NK-92 (cell line): ENCODE results near the gene ADAMTS10.
"Not testable (repeated sequence)": the region's sequence is repeated elsewhere in the genome, so short reads cannot be mapped to it uniquely, and the experiment has no call there.

Source experiments
- DNase-seq: peaks from one replicate; lab custom pipeline; 2025; ENCODE audit not compliant: unreplicated experiment; lab: John Stamatoyannopoulos, UW

ADAMTS10 gene

GRCh38 chr19:8595651-8596050 lies 14.9 kb downstream of the ADAMTS10 start:
- DNase-seq: no peak

DNA sequence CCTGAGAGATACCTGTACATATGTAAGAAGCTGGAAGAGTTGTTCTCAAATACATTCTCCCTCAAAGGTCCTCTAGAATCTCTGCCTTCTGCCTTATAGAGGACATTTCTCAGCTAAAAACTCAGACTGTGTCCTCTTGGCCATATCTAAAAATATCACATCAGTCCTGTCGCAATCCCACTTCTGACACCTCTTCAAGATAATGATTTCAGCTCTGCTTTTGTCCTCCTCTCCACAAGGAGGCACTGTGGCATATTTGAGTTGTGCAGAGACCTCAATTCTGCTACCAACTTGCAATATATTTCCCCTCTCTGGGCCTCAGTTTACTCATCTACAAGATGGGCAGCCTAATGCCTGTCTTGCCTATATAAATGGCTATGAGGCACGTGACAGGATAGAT lies 16.6 kb downstream of the ADAMTS10 start:
- no peak for DNase-seq

DNA sequence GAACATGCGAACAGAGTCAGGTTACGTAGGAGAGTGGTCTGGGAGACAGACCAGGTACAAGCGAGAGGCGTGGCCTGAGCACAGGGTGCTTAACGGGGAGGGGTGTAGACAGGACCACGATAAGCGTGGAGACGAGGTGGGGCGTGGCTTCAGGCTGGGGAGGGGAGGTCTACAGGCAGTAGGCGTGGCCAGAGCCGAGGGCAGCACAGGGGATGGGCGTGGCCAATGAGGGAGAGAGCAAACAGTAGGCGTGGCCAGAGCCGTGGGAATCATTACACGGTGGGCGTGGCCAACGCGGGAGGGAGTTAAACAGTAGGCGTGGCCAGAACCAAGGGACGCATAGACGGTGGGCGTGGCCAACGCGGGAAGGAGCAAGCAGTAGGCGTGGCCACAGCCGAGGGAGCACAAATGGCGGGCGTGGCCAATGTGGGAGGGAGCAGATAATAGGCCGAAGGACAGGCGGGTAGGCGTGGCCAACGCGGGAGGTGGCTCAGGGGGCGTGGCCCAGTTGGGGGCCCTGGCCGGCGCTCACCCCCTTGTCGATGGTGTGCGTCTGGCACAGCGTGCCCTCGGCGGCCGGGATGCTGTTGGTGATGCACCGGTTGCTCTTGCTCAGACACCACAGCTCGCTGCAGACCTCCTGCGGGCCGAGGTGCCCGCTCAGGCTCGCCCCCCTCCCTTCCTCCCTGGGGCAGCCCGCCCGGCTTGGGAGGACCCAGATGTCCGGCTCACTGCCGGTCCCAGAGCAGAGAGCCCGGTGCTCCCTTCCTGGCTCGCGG lies 18.1 kb downstream of the ADAMTS10 start:
- peak; percentile 88 for DNase-seq

- no peak for DNase-seq
Measured at GRCh38 chr19:8589177-8589714, 21.3 kb downstream of the ADAMTS10 start.

DNA sequence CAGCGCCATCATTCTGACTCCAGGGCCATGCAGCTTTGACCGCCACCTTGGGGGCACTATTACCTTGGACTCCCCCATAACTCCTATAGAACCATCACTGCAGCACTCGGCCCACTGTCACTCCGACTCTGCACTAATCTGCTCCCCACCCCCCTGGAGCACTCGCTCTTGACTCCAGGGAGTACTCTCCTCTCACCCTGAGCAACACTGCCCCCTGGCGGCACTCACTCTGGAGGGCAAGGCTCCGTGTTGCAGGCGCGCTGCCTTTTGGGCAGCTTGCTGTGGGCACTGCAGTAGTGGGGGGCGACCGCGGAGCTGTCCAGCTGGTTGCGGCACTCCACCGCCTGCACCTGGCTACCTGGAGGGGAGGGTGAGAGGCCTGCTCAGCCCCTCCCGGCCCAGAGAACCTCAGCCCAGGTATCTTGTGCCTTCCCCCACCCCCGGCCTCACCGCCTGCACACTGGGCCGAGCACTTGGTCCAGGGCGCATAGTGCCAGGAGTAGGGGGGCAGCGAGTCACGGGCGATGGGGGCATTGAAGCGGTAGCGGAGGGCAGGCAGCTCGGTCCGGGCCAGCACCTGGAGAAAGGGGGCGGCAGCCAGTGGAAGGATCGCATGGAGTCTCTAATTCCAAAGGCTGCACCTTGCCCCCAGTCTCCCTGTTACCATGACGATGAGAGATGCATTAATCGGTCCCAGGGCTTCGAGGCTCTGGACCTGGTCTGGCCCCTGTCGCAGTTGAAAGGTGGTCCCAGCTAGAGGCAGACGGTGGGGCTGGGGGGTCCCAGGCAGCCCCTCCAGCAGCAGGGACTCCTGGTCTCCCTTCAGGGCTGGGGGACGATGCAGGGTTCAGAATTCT lies 24.4 kb downstream of the ADAMTS10 start:
- DNase-seq: no peak

GRCh38 chr19:8584965-8585893 lies 25.3 kb downstream of the ADAMTS10 start:
- DNase-seq: no peak

DNA sequence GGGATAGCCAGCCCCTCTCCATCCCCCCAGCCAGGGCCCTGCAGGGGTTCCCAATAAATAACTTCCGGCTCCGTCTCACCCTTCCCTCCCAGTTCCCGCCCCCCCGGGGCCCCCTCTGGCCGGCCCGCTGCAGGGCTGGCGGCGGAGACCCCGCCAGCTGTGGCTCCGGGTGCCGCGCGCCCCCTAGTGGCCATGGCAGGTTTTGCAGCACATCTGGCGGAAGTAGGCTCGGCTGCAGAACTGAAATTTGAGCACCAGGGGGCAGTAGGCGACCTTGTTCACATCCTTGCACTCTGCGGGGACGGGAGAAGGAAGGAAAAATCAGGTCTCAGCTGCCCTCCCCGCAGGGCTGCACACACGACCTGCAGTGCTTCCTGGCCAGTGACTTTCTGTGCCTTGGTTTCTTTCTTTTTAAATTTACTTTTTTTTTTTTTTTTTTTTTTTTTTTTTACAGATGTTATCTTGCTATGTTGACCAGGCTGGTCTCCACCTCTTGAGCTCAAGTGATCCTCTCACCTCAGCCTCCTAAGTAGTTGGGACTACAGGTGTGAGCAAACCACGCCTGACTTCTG lies 29.7 kb downstream of the ADAMTS10 start:
- no peak for DNase-seq

GRCh38 chr19:8578642-8579265 lies 31.8 kb downstream of the ADAMTS10 start:
- no peak for DNase-seq

- DNase-seq: no peak
Measured at GRCh38 chr19:8577741-8578140, 32.8 kb downstream of the ADAMTS10 start.

DNA sequence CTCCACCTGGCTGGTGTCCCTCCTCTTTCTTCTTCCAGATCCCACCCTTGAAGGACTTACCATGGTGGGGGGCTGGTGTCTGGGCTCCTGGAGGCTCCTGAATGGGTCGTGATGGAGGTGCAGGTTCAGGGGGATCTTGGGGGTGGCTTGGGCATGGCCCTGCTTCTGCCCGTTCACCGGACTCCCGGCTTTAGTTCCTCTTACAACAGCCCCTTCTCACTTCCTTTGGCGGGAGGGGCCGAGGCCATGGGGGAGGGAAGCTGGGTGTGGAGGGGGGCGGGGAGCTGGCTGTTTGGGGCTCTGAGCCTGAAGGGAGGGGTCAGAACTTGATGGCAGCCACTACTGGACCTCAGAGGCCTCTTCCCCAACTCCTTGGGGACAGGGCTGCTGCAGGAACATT lies 33.3 kb downstream of the ADAMTS10 start, which contains the start of gene MYO1F:
Gene MYO1F (minus strand): TSS at position 196 of the 400 bp plus-strand sequence. CDS start 133 bp downstream, at position 63.
- DNase-seq: no peak

DNA sequence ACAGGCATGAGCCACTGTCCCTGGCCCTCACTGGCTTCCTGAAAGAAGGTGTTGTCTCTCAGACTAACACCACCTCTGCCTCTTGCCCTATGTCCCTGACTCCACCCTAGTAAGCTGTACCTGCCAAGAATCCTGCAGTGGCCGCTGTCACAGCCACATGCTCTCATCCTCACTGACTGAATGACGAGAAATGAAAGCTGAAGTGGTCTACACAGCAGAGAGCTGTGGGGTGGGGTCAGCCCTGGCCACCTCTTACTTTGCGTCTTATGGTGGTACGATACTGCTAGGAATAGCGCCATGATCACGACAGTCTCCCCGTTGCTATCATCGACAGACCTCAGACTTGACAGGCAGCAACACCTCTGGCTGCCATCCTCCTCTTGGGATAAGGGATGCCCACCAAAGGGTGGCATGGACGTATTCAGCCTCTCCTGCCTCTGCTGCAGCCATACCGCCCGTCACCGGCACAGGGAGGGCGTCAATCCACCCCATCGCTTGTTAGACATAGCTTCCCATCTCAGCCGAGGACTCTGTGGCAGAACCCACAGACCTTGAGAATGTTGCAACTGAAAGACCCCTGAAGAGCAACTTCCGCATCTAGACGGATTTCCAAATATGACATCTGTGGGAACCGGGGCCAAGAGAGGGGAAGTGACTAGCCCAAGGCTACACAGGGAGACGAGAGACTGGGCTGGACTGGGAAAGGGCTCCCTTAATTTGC lies 34.1 kb downstream of the ADAMTS10 start:
- DNase-seq: no peak

GRCh38 chr19:8575467-8575997 lies 35.0 kb downstream of the ADAMTS10 start:
- no peak for DNase-seq

- not testable (repeated sequence) for DNase-seq
Measured at GRCh38 chr19:8574619-8574922, 35.9 kb downstream of the ADAMTS10 start.

DNA sequence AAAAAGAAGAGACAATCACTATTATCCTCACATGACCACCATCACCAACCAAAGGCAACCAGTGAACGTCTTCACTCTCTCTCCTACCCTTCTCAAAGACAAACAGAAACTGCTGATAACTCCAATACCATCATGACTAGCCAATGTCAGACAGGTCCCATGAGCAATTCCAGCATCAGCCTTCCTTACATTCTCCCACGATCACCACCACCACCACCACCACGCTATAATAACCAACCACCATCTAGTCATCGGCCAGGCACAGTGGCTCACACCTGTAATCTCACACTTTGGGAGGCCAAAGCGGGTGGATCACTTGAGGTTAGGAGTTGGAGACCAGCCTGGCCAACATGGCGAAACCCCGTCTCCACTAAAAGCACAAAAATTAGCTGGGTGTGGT lies 37.2 kb downstream of the ADAMTS10 start:
- DNase-seq: no peak

- no peak for DNase-seq
Measured at GRCh38 chr19:8571006-8571411, 39.5 kb downstream of the ADAMTS10 start.

DNA sequence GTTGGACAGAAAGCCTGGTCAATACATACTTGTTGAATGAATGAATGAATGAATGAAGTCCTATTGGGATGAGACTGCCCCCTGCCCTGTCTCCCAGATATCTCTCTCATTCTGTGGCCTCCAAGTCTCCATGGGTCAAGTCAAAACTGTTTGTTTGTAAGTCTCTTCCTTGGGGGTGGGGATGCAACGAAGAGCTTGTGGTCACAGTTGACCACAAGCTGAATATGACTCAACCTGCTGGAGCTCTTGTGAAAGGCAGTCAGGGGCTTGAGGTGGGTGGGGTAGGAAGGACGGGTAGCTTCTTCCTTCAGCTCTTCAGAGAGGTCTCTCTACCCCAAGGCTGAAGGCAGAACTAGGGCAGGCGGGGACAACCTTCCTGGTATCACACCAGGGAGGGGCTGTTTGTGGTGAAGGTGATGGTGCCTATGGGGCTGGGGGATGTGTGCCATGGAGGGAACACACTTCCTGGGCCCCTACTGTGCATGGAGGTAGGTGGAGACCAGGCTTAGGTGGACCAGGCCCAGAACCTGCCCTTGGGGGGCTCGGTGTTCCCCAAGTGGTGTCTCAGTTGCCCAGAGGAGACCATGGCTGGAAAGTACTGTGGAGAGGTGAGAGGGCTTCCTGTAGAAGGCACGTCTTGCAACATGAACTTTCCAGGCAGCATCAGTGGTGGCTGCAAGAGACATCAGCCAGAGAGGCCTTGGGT lies 41.3 kb downstream of the ADAMTS10 start:
- DNase-seq: no peak

DNA sequence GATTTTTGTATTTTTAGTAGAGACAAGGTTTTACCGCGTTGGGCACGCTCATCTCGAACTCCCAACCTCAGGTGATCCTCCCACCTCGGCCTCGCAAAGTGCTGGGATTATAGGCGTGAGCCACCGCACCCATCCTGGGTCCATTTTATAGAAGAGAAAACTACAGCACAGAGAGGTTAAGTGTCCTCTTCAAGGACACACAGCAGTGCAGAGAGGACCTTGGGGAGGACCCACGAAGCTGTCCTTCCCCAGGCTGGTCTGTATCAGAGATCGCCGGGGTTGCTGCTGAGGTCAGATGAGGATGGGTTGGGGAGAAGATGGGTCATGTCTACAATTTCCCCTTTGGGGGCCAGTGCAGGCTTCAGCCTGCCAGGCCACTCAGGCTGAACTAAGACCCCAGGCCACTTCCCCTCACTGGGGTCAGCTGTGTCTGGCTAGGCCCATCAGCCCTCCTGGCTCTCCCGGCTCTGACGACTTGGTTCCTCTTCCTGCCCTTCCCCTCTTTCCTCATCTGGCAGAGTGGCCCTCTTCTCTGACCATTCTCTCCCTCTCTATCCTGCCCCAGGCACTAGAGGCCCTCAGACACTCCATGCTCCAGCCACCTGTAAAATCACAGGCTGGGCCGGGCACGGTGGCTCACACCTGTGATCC lies 42.9 kb downstream of the ADAMTS10 start:
- no peak for DNase-seq

DNA sequence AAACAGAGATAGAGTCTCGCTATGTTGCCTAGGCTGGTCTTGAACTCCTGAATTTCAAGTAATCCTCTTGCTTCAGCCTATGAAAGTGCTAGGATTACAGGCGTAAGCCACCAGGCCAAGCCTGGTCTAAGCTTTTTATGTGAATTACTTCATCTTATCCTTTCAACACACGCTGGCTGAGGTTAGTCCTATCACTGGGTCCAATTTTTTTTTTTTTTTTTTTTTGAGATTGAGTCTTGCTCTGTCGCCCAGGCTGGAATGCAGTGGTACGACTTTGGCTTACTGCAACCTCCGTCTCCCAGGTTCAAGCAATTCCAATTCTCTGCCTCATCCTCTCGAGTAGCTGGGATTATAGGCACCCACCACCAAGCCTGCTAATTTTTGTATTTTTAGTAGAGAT lies 43.7 kb downstream of the ADAMTS10 start:
- no peak for DNase-seq
